GM12874 (cell line): ENCODE data around the gene GPI.

Experiments used
- TF ChIP-seq, protein P1 (sequence below): IDR thresholded peaks from 2 replicates; pipeline ENCODE4 v1.5.1; 2011; ENCODE audit warnings: low read depth, mild to moderate bottlenecking, control low read depth, low read length, moderate library complexity; ENCODE audit not compliant: insufficient read depth

GPI gene

DNA sequence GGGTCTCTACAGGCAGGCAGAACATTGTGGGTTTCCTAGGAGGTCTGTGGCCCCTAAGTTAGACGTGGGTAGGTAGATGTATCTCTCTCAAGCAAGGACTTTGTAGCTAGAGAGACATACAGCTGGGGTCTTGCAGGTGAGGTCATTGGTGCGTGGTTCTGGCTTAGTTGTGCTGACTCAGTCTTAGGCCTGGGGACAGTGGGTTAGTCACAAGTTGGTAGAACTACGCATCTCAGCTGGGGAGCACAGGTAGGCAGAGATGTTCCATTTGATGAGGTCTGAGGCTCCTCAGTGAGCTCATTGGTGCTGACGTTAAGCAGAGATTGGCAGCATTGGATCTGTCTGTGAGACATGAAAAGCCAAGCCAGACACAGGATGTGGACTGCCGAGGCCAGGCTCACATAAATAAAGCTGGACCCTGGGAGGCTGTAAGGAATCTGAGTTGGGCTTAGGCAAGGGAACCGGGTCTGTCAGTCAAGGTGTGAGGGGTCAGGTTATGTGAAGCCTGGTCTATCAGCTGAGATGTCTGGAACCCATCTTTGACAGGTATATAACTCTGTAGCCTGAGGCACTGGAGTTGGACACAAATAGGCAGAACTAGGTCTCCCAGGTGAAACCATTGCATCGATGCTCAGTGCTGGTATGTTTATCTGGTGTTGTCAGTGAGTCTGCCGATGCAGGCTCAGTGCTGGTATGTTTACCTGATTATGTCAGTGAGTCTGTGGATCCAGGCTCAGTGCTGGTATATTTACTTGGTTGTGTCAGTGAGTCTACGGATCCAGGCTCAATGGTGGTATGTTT, 21.8 kb downstream of the GPI start:
- TF ChIP-seq, protein P1, sequence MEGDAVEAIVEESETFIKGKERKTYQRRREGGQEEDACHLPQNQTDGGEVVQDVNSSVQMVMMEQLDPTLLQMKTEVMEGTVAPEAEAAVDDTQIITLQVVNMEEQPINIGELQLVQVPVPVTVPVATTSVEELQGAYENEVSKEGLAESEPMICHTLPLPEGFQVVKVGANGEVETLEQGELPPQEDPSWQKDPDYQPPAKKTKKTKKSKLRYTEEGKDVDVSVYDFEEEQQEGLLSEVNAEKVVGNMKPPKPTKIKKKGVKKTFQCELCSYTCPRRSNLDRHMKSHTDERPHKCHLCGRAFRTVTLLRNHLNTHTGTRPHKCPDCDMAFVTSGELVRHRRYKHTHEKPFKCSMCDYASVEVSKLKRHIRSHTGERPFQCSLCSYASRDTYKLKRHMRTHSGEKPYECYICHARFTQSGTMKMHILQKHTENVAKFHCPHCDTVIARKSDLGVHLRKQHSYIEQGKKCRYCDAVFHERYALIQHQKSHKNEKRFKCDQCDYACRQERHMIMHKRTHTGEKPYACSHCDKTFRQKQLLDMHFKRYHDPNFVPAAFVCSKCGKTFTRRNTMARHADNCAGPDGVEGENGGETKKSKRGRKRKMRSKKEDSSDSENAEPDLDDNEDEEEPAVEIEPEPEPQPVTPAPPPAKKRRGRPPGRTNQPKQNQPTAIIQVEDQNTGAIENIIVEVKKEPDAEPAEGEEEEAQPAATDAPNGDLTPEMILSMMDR = no peak

DNA sequence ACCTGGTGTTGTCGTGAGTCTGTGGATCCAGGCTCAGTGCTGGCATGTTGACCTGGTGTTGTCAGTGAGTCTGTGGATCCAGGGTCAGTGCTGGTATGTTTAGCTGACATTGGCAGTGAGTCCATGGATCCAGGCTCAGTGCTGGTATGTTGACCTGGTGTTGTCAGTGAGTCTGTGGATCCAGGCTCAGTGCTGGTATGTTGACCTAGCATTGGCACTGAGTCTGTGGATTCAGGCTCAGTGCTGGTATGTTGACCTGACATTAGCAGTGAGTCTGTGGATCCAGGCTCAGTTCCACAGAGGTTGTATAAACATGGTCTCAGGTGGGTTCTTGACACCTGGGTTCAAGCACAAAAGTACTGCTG, 22.4 kb downstream of the GPI start:
- TF ChIP-seq, protein P1 = no peak

DNA sequence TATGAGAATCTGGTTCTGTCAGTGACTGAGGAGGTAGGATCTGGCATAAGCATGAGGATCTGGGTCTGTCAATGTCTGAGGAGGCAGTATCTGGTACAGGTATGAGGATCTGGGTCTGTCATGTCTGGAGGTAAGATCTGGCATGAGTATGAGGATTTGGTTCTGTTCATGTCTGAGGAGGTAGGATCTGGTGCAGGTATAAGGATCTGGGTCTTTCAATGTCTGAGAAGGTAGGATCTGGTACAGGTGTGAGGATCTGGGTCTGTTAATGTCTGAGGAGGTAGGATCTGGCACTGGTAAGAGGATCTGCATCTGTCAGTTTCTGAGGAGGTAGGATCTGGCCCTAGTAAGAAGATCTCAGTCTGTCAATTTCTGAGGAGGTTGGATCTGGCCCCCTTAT, 26.8 kb downstream of the GPI start:
- TF ChIP-seq, protein P1 = no peak

DNA sequence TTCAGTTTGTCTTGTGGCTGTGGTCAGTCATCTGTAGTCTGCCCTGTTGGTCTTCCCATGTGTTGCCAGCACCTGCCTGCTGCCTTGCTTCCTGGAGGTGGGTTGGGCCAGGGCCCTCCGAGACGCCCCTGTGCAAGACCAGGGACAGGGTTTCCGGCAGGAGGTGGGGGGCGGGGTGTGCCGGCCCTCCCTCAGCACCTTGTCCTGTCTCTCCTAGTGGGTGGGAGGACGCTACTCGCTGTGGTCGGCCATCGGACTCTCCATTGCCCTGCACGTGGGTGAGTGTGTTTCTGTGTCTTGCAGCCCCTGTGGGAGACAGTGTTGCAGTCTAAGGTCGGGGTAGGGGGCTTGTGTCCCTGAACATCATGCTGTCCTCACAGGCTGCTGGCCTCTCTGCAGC, 28.0 kb downstream of the GPI start:
- TF ChIP-seq, protein P1 = no peak

DNA sequence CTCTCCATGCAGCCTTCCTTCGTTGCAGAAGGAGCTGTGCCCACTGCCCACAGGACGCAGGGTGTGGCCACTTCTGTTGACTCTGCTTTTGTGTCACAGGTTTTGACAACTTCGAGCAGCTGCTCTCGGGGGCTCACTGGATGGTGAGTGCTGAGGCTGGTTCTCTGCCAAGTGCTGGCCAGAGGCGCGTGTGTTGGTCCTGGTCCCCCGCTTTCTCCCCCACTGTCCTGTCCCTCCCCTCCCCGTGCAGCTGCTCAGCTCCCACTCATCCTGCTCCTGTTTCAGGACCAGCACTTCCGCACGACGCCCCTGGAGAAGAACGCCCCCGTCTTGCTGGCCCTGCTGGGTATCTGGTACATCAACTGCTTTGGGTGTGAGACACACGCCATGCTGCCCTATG, 28.6 kb downstream of the GPI start:
- TF ChIP-seq, protein P1 = no peak

DNA sequence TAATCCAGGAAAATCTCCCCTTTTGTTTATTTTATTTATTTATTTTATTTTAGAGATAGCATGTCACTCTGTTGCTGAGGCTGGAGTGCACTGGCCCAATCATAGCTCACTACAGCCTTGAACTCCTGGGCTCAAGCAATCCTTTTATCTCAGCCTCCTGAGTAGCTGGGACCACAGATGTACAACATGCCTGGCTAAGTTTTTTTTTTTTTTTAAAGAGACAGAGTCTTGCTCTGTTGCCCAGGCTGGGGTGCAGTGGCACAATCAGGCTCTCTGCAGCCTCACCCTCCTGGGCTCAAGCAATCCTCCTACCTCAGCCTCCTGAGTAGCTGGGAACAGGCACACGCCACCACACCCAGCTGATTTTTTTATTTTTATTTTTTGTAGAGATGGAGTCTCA, 32.9 kb downstream of the GPI start:
- TF ChIP-seq, protein P1 = no peak

DNA sequence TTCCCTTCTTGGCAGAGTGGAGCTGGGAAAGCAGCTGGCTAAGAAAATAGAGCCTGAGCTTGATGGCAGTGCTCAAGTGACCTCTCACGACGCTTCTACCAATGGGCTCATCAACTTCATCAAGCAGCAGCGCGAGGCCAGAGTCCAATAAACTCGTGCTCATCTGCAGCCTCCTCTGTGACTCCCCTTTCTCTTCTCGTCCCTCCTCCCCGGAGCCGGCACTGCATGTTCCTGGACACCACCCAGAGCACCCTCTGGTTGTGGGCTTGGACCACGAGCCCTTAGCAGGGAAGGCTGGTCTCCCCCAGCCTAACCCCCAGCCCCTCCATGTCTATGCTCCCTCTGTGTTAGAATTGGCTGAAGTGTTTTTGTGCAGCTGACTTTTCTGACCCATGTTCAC, 34.9 kb downstream of the GPI start:
- TF ChIP-seq, protein P1 = no peak
